BE2C (cell line): ENCODE results near the gene SCUBE2.

Experiments
- DNase-seq: peaks from one replicate; pipeline ENCODE4 v3.0.0-alpha.2; 2020
- H3K27me3 ChIP-seq: fragments of 250-450 bp; sonication (Bioruptor Pico); 2 replicates; pipeline ENCODE4 v1.5.1; 2020; ENCODE audit warnings: mild to moderate bottlenecking
- H3K36me3 ChIP-seq: fragments of 250-450 bp; sonication (Bioruptor Pico); 2 replicates; pipeline ENCODE4 v1.5.1; 2020; ENCODE audit warnings: mild to moderate bottlenecking
- H3K4me1 ChIP-seq: fragments of 250-450 bp; sonication (Bioruptor Pico); 2 replicates; pipeline ENCODE4 v1.5.1; 2020
- H3K4me3 ChIP-seq: 2 replicates; pipeline ENCODE4 v1.5.1; 2011; ENCODE audit warnings: low read depth, low read length
- H3K9me3 ChIP-seq: fragments of 250-450 bp; sonication (Bioruptor Pico); 2 replicates; pipeline ENCODE4 v1.5.1; 2020
- CTCF ChIP-seq: IDR thresholded peaks from 2 replicates; pipeline ENCODE4 v1.5.1; 2012; ENCODE audit warnings: mild to moderate bottlenecking, low read depth, low read length

Gene SCUBE2

GRCh38 chr11:9056467-9056866, 34.9 kb downstream of the SCUBE2 start:
- Histone ChIP-seq H3K9me3 (no peaks in the 10 kb centered on the region), H3K36me3 (no peaks in the 10 kb centered on the region), H3K4me3 (no peak overlapping the region), H3K4me1 (no peaks in the 10 kb centered on the region), H3K27me3 (no peaks in the 10 kb centered on the region)
- DNase-seq: no peak
- TF ChIP-seq CTCF: no peak

DNA sequence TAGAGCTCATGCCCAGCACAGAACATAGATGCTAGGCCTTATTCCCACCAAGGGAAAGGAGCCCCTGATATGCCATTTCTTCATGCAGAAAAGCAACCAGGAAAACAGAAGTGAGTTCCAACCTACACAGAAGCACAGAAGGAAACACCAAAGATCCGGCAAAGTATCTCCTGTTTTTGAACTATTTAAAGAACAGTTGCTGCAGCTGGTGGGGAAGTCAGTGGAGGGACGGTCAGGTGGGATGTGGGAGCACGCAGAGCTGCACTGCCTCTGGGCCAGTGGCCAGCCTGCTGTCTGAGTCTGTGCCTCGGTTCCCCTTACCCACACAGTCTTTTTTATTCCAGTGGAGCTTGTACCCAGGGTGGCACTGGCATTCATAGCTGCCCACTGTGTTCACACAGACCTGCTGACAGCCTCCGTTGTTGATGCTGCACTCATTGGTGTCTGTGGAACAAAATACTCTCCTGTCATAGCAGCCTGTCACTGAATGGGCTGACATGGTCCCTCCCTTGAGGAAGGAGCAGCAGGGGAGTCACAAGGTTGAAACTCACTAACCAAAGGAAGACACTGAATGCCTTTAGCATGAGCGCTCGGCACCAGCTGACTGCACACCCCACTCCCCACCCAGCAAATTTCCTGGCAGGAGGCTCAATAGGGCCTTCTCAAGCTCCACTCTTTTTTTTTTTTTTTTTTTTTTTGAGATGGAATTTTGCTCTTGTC, 37.9 kb downstream of the SCUBE2 start:
- H3K36me3 ChIP-seq: no peaks in the 10 kb centered on the region
- no peak for TF ChIP-seq CTCF
- no peak for DNase-seq
- H3K4me1 ChIP-seq: no peaks in the 10 kb centered on the region; the same call in 1 of the 2 replicates
- no peaks in the 10 kb centered on the region for H3K27me3 ChIP-seq
- H3K9me3 ChIP-seq: no peaks in the 10 kb centered on the region
- no peak overlapping the region for H3K4me3 ChIP-seq

- TF ChIP-seq CTCF: no peak
- Histone ChIP-seq H3K4me1 (no peaks in the 10 kb centered on the region; the same call in 1 of the 2 replicates), H3K36me3 (no peaks in the 10 kb centered on the region), H3K4me3 (no peak overlapping the region), H3K27me3 (no peaks in the 10 kb centered on the region), H3K9me3 (no peaks in the 10 kb centered on the region)
- no peak for DNase-seq
Measured at GRCh38 chr11:9052316-9052715, 39.1 kb downstream of the SCUBE2 start.

- TF ChIP-seq CTCF: no peak
- DNase-seq: no peak
- Histone ChIP-seq H3K9me3 (no peaks in the 10 kb centered on the region), H3K4me3 (no peak overlapping the region), H3K4me1 (no peaks in the 10 kb centered on the region; the same call in 1 of the 2 replicates), H3K27me3 (no peaks in the 10 kb centered on the region), H3K36me3 (no peaks in the 10 kb centered on the region)
Measured at GRCh38 chr11:9049959-9050358, 41.4 kb downstream of the SCUBE2 start.

- Histone ChIP-seq H3K4me3 (no peak overlapping the region), H3K27me3 (no peaks in the 10 kb centered on the region), H3K4me1 (no peaks in the 10 kb centered on the region; the same call in 1 of the 2 replicates), H3K9me3 (no peaks in the 10 kb centered on the region), H3K36me3 (no peaks in the 10 kb centered on the region)
- no peak for TF ChIP-seq CTCF
- DNase-seq: no peak
Measured at GRCh38 chr11:9047964-9048523, 43.4 kb downstream of the SCUBE2 start.

- no peak for TF ChIP-seq CTCF
- Histone ChIP-seq H3K36me3 (no peaks in the 10 kb centered on the region), H3K4me3 (no peak overlapping the region), H3K9me3 (no peaks in the 10 kb centered on the region), H3K4me1 (no peaks in the 10 kb centered on the region; the same call in 1 of the 2 replicates), H3K27me3 (no peaks in the 10 kb centered on the region)
- DNase-seq: no peak
Measured at GRCh38 chr11:9046481-9046880, 44.9 kb downstream of the SCUBE2 start.
